ENCODE data around the gene TMEM119.

DNA sequence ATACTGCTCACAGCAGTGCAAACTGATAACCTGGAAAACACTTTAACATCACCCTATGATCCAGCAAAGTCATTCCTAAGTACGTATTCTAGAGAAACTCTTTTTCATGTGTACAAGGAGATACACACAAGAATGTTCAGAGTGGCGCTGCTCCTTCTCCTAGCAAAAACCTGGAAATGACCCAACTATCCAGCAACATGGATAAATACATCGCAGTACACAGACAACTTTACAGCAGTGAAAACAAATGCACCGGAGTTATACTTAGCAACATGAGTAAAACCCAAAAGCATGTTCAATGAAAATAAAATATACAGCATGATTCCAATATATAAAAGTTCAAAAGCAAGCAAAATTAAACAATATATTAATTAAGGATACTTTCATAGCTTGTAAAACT is 55.6 kb downstream of the TMEM119 start:
- TF ChIP-seq TAF1 (CRISPR knock-in tag; IDR thresholded peaks at IDR 0.05) (no peak), POLR2A (IDR thresholded peaks at IDR 0.05; ENCODE audit: insufficient read depth in 1 of 2, low read depth in 2 of 2, low read length in 2 of 2) (no peak), GTF3A (CRISPR knock-in tag; conservative IDR thresholded peaks at IDR 0.05) (no peak), PHF8 (CRISPR knock-in tag; IDR thresholded peaks at IDR 0.05) (no peak), EHMT2 (IDR thresholded peaks at IDR 0.05; ENCODE audit: borderline replicate concordance, low read depth, low read length) (no peak), JUN (CRISPR knock-in tag; IDR thresholded peaks at IDR 0.05) (no peak)
- TF ChIP-seq, protein P1, sequence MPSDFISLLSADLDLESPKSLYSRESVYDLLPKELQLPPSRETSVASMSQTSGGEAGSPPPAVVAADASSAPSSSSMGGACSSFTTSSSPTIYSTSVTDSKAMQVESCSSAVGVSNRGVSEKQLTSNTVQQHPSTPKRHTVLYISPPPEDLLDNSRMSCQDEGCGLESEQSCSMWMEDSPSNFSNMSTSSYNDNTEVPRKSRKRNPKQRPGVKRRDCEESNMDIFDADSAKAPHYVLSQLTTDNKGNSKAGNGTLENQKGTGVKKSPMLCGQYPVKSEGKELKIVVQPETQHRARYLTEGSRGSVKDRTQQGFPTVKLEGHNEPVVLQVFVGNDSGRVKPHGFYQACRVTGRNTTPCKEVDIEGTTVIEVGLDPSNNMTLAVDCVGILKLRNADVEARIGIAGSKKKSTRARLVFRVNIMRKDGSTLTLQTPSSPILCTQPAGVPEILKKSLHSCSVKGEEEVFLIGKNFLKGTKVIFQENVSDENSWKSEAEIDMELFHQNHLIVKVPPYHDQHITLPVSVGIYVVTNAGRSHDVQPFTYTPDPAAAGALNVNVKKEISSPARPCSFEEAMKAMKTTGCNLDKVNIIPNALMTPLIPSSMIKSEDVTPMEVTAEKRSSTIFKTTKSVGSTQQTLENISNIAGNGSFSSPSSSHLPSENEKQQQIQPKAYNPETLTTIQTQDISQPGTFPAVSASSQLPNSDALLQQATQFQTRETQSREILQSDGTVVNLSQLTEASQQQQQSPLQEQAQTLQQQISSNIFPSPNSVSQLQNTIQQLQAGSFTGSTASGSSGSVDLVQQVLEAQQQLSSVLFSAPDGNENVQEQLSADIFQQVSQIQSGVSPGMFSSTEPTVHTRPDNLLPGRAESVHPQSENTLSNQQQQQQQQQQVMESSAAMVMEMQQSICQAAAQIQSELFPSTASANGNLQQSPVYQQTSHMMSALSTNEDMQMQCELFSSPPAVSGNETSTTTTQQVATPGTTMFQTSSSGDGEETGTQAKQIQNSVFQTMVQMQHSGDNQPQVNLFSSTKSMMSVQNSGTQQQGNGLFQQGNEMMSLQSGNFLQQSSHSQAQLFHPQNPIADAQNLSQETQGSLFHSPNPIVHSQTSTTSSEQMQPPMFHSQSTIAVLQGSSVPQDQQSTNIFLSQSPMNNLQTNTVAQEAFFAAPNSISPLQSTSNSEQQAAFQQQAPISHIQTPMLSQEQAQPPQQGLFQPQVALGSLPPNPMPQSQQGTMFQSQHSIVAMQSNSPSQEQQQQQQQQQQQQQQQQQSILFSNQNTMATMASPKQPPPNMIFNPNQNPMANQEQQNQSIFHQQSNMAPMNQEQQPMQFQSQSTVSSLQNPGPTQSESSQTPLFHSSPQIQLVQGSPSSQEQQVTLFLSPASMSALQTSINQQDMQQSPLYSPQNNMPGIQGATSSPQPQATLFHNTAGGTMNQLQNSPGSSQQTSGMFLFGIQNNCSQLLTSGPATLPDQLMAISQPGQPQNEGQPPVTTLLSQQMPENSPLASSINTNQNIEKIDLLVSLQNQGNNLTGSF (CRISPR knock-in tag; IDR thresholded peaks at IDR 0.05): no peak
